HUES64 (cell line): ENCODE data around the gene NKD2.
"Not testable (repeated sequence)": the region's sequence is repeated elsewhere in the genome, so short reads cannot be mapped to it uniquely, and the experiment has no call there.

ENCODE experiments used
- H3K27ac ChIP-seq: 2 replicates; pipeline ENCODE4 v1.7.0; 2013; ENCODE audit warnings: low read depth, low read length, inconsistent platforms
- H3K27me3 ChIP-seq: 2 replicates; pipeline ENCODE4 v1.6.1; 2013; ENCODE audit warnings: mild to moderate bottlenecking, low read length; ENCODE audit not compliant: insufficient read depth
- H3K36me3 ChIP-seq: 2 replicates; pipeline ENCODE4 v1.6.1; 2013; ENCODE audit warnings: mild to moderate bottlenecking, low read length; ENCODE audit not compliant: insufficient read depth
- H3K4me1 ChIP-seq: 2 replicates; pipeline ENCODE4 v1.6.1; 2013; ENCODE audit warnings: mild to moderate bottlenecking, low read length, moderate library complexity; ENCODE audit not compliant: insufficient read depth
- H3K4me3 ChIP-seq: 2 replicates; pipeline ENCODE4 v1.5.1; 2013; ENCODE audit warnings: mild to moderate bottlenecking, low read length, moderate library complexity
- H3K9ac ChIP-seq: 2 replicates; pipeline ENCODE4 v1.6.1; 2013; ENCODE audit warnings: mild to moderate bottlenecking, low read depth, low read length
- H3K9me3 ChIP-seq: 2 replicates; pipeline ENCODE4 v1.6.1; 2013; ENCODE audit warnings: low read depth, low read length; ENCODE audit not compliant: insufficient read depth
- WGBS: fragments of 150-250, 120-280 bp; methylation state at CpG from one replicate; pipeline ENCODE4 v1.1.7; 2013; ENCODE audit warnings: missing lambda C conversion rate; 5-methylcytosine and 5-hydroxymethylcytosine counted together

NKD2 gene

GRCh38 chr5:991472-992267, 16.9 kb upstream of the NKD2 start:
- Histone ChIP-seq H3K4me1 (peaks cover under 1% of the 10 kb centered on the region; the same call in 1 of the 2 replicates), H3K9me3 (0 out of 2 replicates have a peak, but pooled peaks cover 2% of the 10 kb centered on the region), H3K36me3 (no peaks in the 10 kb centered on the region), H3K27me3 (no peaks in the 10 kb centered on the region), H3K4me3 (no peak overlapping the region), H3K9ac (no peak overlapping the region), H3K27ac (no peak overlapping the region)
- WGBS: 94% methylated on average over 12 of the region's 12 CpGs

- no peaks in the 10 kb centered on the region for H3K36me3 ChIP-seq
- no peaks in the 10 kb centered on the region for H3K27me3 ChIP-seq
- peaks cover 8% of the 10 kb centered on the region; the same call in 1 of the 2 replicates for H3K4me1 ChIP-seq
- no peaks in the 10 kb centered on the region for H3K9me3 ChIP-seq
- WGBS: 87% methylated on average over 3 of the region's 3 CpGs
- no peak overlapping the region for H3K9ac ChIP-seq
- no peak overlapping the region for H3K27ac ChIP-seq
- no peak overlapping the region for H3K4me3 ChIP-seq
Measured at GRCh38 chr5:994272-994607, 14.4 kb upstream of the NKD2 start.

GRCh38 chr5:994821-995220, 13.8 kb upstream of the NKD2 start:
- H3K27ac ChIP-seq: no peak overlapping the region
- H3K9ac ChIP-seq: no peak overlapping the region
- no peaks in the 10 kb centered on the region for H3K9me3 ChIP-seq
- H3K4me1 ChIP-seq: peaks cover 8% of the 10 kb centered on the region; the same call in 1 of the 2 replicates
- H3K4me3 ChIP-seq: no peak overlapping the region
- H3K27me3 ChIP-seq: no peaks in the 10 kb centered on the region
- H3K36me3 ChIP-seq: no peaks in the 10 kb centered on the region
- WGBS: 87% methylated on average over 4 of the region's 4 CpGs

- Histone ChIP-seq H3K27ac (no peak overlapping the region), H3K4me1 (peaks cover 8% of the 10 kb centered on the region; the same call in 1 of the 2 replicates), H3K27me3 (no peaks in the 10 kb centered on the region), H3K4me3 (no peak overlapping the region), H3K36me3 (no peaks in the 10 kb centered on the region), H3K9ac (no peak overlapping the region), H3K9me3 (no peaks in the 10 kb centered on the region)
- 91% methylated on average over 4 of the region's 4 CpGs for WGBS
Measured at GRCh38 chr5:995318-995717, 13.3 kb upstream of the NKD2 start.

GRCh38 chr5:997001-997474, 11.6 kb upstream of the NKD2 start:
- H3K4me1 ChIP-seq: peaks cover 8% of the 10 kb centered on the region; the same call in 1 of the 2 replicates
- no peak overlapping the region for H3K9ac ChIP-seq
- H3K27me3 ChIP-seq: no peaks in the 10 kb centered on the region; the same call in 1 of the 2 replicates
- H3K27ac ChIP-seq: no peak overlapping the region
- H3K4me3 ChIP-seq: no peak overlapping the region
- no peaks in the 10 kb centered on the region for H3K9me3 ChIP-seq
- no peaks in the 10 kb centered on the region for H3K36me3 ChIP-seq
- 48% methylated on average over 4 of the region's 4 CpGs for WGBS

GRCh38 chr5:997711-998110, 10.9 kb upstream of the NKD2 start:
- H3K4me1 ChIP-seq: peaks cover 8% of the 10 kb centered on the region; the same call in 1 of the 2 replicates
- WGBS: 94% methylated on average over 6 of the region's 6 CpGs
- no peak overlapping the region for H3K4me3 ChIP-seq
- H3K27ac ChIP-seq: no peak overlapping the region
- H3K27me3 ChIP-seq: peaks cover under 1% of the 10 kb centered on the region; the same call in 1 of the 2 replicates
- H3K36me3 ChIP-seq: no peaks in the 10 kb centered on the region
- no peak overlapping the region for H3K9ac ChIP-seq
- no peaks in the 10 kb centered on the region for H3K9me3 ChIP-seq

GRCh38 chr5:998246-999031, 10.2 kb upstream of the NKD2 start:
- H3K27me3 ChIP-seq: peaks cover 7% of the 10 kb centered on the region
- H3K27ac ChIP-seq: no peak overlapping the region
- H3K9me3 ChIP-seq: no peaks in the 10 kb centered on the region
- H3K9ac ChIP-seq: no peak overlapping the region
- peaks cover 8% of the 10 kb centered on the region; the same call in 1 of the 2 replicates for H3K4me1 ChIP-seq
- H3K36me3 ChIP-seq: no peaks in the 10 kb centered on the region
- WGBS: 88% methylated on average over 12 of the region's 12 CpGs
- H3K4me3 ChIP-seq: no peak overlapping the region

- no peak overlapping the region for H3K27ac ChIP-seq
- no peak overlapping the region for H3K4me3 ChIP-seq
- no peak overlapping the region for H3K9ac ChIP-seq
- no peaks in the 10 kb centered on the region for H3K9me3 ChIP-seq
- no peaks in the 10 kb centered on the region for H3K36me3 ChIP-seq
- H3K4me1 ChIP-seq: peaks cover 8% of the 10 kb centered on the region; the same call in 1 of the 2 replicates
- 77% methylated on average over 6 of the region's 6 CpGs for WGBS
- peaks cover 14% of the 10 kb centered on the region for H3K27me3 ChIP-seq
Measured at GRCh38 chr5:999032-999501, 9.5 kb upstream of the NKD2 start.

GRCh38 chr5:999724-1000123, 8.9 kb upstream of the NKD2 start:
- Histone ChIP-seq H3K27ac (no peak overlapping the region), H3K4me1 (peaks cover 8% of the 10 kb centered on the region; the same call in 1 of the 2 replicates), H3K27me3 (peaks cover 20% of the 10 kb centered on the region), H3K4me3 (no peak overlapping the region), H3K36me3 (no peaks in the 10 kb centered on the region), H3K9me3 (no peaks in the 10 kb centered on the region), H3K9ac (no peak overlapping the region)
- 96% methylated on average over 5 of the region's 5 CpGs for WGBS

GRCh38 chr5:1000329-1000728, 8.3 kb upstream of the NKD2 start:
- no peaks in the 10 kb centered on the region for H3K36me3 ChIP-seq
- H3K4me1 ChIP-seq: peaks cover 8% of the 10 kb centered on the region; the same call in 1 of the 2 replicates
- H3K9me3 ChIP-seq: no peaks in the 10 kb centered on the region
- peaks cover 26% of the 10 kb centered on the region for H3K27me3 ChIP-seq
- no peak overlapping the region for H3K4me3 ChIP-seq
- 90% methylated on average over 9 of the region's 9 CpGs for WGBS
- H3K27ac ChIP-seq: no peak overlapping the region
- no peak overlapping the region for H3K9ac ChIP-seq

GRCh38 chr5:1000831-1001230, 7.8 kb upstream of the NKD2 start:
- not testable (repeated sequence) for H3K4me1 ChIP-seq, H3K9me3 ChIP-seq, H3K9ac ChIP-seq, H3K27ac ChIP-seq, H3K36me3 ChIP-seq, H3K4me3 ChIP-seq
- WGBS: 93% methylated on average over 10 of the region's 11 CpGs
- H3K27me3 ChIP-seq: peaks cover 31% of the 10 kb centered on the region
